Endodermal cell (in vitro differentiated cells): ENCODE measurements around the gene TMEM245. TPM values are rescaled to one million over a fixed set of nuclear protein-coding genes. Genes with fewer than 3 reads are reported as not detected.

Experiments
- DNase-seq: peaks from one replicate; pipeline ENCODE4 v3.0.0-alpha.2; 2017
- H3K27ac ChIP-seq: 2 replicates; pipeline ENCODE4 v1.5.1; 2013; ENCODE audit warnings: mild to moderate bottlenecking, low read depth, low read length, moderate library complexity
- H3K27me3 ChIP-seq: 2 replicates; pipeline ENCODE4 v1.6.1; 2013; ENCODE audit warnings: mild to moderate bottlenecking, low read length, moderate library complexity; ENCODE audit not compliant: insufficient read depth, control insufficient read depth, poor library complexity, severe bottlenecking
- H3K36me3 ChIP-seq: 2 replicates; pipeline ENCODE4 v1.7.0; 2013; ENCODE audit warnings: mild to moderate bottlenecking, low read length, moderate library complexity; ENCODE audit not compliant: control insufficient read depth, insufficient read depth
- H3K4me1 ChIP-seq: one replicate; pipeline ENCODE4 v1.7.0; 2013; ENCODE audit warnings: low read length; ENCODE audit not compliant: control insufficient read depth, insufficient read depth
- H3K4me3 ChIP-seq: 2 replicates; pipeline ENCODE4 v1.5.1; 2013; ENCODE audit warnings: mild to moderate bottlenecking, low read length, moderate library complexity
- H3K9ac ChIP-seq: 2 replicates; pipeline ENCODE4 v1.6.1; 2013; ENCODE audit warnings: mild to moderate bottlenecking, low read length, moderate library complexity; ENCODE audit not compliant: poor library complexity, severe bottlenecking; ENCODE audit errors: extremely low read depth
- H3K9me3 ChIP-seq: 2 replicates; pipeline ENCODE4 v1.6.1; 2013; ENCODE audit warnings: mild to moderate bottlenecking, low read length, moderate library complexity; ENCODE audit not compliant: control insufficient read depth
- H3K27ac Mint-ChIP-seq: 2 replicates; pipeline ENCODE4 v1.8.0; 2020; ENCODE audit warnings: mixed read lengths
- H3K27me3 Mint-ChIP-seq: 2 replicates; pipeline ENCODE4 v1.8.0; 2021; ENCODE audit warnings: mild to moderate bottlenecking, mixed read lengths; ENCODE audit not compliant: insufficient read depth
- H3K36me3 Mint-ChIP-seq: 2 replicates; pipeline ENCODE4 v1.8.0; 2020; ENCODE audit warnings: low read depth, mixed read lengths
- H3K4me1 Mint-ChIP-seq: 2 replicates; pipeline ENCODE4 v1.8.0; 2020; ENCODE audit warnings: mixed read lengths
- H3K4me3 Mint-ChIP-seq: 2 replicates; pipeline ENCODE4 v1.8.0; 2020; ENCODE audit warnings: mild to moderate bottlenecking, moderate library complexity, mixed read lengths
- H3K9me3 Mint-ChIP-seq: 2 replicates; pipeline ENCODE4 v1.8.0; 2020; ENCODE audit warnings: mild to moderate bottlenecking, mixed read lengths
- CTCF ChIP-seq: fragments of 200-600 bp; sonication (generic); conservative IDR thresholded peaks from 2 replicates; pipeline ENCODE4 v1.5.0; 2021; ENCODE audit warnings: antibody characterized with exemption, mild to moderate bottlenecking
- WGBS, 2 experiments: methylation state at CpG; one replicate each; pipeline versions ENCODE4 v1.1.5 to v1.1.7; 2013; ENCODE audit warnings: missing lambda C conversion rate in 2 of 2, mixed read lengths in 1 of 2; ENCODE audit not compliant: insufficient coverage in 1 of 2, insufficient read length in 1 of 2; 5-methylcytosine and 5-hydroxymethylcytosine counted together
- total RNA-seq, 2 donors: library from RNA; stranded (reverse); fragmentation: NEBNext Ultra II Directional in 1 of 2; extraction: Animal tissue kit (Norgen Biotek cat#: 25700) in 1 of 2; gene quantifications; 2 replicates in 1 of 2; 3 replicates in 1 of 2; pipeline ENCODE4 v1.2.1, GENCODE V29; 2021

Gene TMEM245
- total RNA-seq, 2 donors from 2014 or later = 42.8 to 55.0 TPM

DNA sequence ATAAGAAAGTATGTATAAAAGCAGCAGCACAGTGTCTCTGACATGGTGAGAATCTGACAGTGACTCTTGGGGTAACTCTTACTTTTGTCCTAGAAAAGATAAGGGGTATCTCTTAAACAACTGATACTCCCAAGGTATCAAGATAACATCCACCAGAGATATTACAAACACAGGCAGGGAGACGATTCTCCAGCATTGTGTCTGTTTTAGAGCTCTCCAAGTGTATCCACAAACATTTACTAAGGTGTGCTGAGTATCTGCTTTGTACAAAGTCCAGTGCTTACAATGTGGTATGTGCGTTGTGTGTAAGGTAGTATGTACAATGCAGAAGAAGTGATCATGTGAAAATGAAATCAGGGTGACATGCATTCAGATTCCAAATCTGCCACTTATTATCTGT, 4.4 kb upstream of the TMEM245 start:
- no peaks in the 10 kb centered on the region for H3K9me3 ChIP-seq
- no peaks in the 10 kb centered on the region for H3K9me3 Mint-ChIP-seq
- no peak overlapping the region for H3K4me3 ChIP-seq
- no peaks in the 10 kb centered on the region for H3K36me3 ChIP-seq
- no peak overlapping the region for H3K4me3 Mint-ChIP-seq
- TF ChIP-seq CTCF = no peak
- no peak overlapping the region for H3K27ac Mint-ChIP-seq
- peaks cover 10% of the 10 kb centered on the region for H3K27me3 Mint-ChIP-seq
- no peak overlapping the region for H3K9ac ChIP-seq
- no peaks in the 10 kb centered on the region for H3K36me3 Mint-ChIP-seq
- H3K4me1 Mint-ChIP-seq = peaks cover 24% of the 10 kb centered on the region
- 65 to 100% methylated on average over 1 to 2 of the region's 2 CpGs for WGBS, 2 experiments
- peaks cover 8% of the 10 kb centered on the region for H3K4me1 ChIP-seq
- no peak overlapping the region for H3K27ac ChIP-seq
- DNase-seq = no peak
- H3K27me3 ChIP-seq = peaks cover 8% of the 10 kb centered on the region

DNA sequence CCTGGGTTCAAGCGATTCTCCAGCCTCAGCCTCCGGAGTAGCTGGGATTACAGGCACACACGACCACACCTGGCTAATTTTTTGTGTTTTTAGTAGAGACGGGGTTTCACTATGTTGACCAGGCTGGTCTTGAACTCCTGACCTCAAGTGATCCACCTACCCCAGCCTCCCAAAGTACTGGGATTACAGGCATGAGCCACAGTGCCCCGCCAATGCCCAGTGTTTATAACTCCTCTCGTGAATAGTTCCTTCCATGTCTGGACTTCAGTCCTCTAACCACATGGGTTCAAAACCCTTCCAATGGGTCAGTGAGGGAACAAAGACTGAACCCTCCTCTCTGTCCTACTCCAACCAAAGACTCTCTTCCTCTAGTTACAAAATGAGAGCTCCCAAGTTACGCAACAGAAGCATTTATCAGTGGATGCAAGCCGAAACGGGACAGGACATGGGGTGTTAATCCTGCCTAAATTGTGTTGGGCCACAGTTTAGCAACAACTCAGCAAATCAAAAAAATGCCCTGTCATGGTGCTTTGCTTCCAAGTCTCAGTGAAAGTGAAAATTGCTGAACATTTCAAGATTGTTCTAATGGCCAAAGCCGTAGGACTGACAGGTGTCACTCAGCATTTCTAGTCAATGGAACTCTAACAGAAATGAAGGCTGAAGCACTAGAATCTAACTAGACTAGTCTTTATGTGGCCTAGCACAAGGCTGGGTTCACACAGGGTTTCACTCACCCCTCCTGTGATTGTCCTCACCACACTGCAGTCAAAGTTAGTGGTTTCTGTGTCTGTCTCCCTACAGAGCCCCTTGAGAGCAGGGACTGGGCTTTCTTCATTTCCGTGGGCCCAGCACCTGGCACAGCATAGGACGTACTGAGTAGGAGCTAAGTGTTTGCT, 3.2 kb upstream of the TMEM245 start:
- Histone ChIP-seq H3K4me1 (peaks cover 8% of the 10 kb centered on the region), H3K9ac (no peak overlapping the region), H3K4me3 (no peak overlapping the region), H3K36me3 (no peaks in the 10 kb centered on the region), H3K9me3 (no peaks in the 10 kb centered on the region), H3K27me3 (peaks cover 8% of the 10 kb centered on the region), H3K27ac (no peak overlapping the region)
- WGBS, 2 experiments = 91 to 94% methylated on average over 12 of the region's 12 CpGs
- peak; percentile 46 for DNase-seq
- Mint-ChIP-seq H3K27ac (no peak overlapping the region), H3K27me3 (peaks cover 10% of the 10 kb centered on the region), H3K9me3 (no peaks in the 10 kb centered on the region), H3K36me3 (peaks cover under 1% of the 10 kb centered on the region), H3K4me3 (no peak overlapping the region), H3K4me1 (peaks cover 33% of the 10 kb centered on the region)
- TF ChIP-seq CTCF = no peak

DNA sequence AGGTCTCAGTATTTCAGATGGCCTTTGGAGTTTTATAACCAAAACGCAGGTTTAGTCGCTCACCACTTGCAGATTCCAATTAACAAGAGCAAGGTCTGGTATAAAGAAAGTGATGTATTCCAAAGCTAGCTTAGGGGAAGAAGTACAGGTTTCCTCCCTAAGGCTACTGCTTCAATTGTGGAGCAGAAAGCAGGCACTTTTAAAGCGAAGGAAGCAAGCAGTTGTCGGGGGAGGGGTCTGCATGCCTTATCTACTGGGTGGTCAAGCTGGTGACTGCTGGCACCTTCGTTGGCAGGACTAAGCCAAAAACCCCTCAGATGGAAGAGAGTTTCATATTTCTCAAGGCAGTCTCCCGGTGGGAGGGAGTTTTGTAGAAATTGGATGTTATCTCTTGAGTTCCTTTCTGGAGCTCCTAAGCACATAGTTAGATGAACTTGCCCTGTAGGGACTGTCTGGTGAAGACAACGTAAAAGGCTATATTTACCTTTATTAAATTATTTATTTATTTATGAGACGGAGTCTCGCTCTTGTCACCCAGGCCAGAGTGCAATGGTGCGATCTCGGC, 1.6 kb upstream of the TMEM245 start:
- Mint-ChIP-seq H3K4me1 (peaks cover 37% of the 10 kb centered on the region), H3K4me3 (no peak overlapping the region), H3K9me3 (no peaks in the 10 kb centered on the region), H3K27me3 (peaks cover 10% of the 10 kb centered on the region), H3K27ac (no peak overlapping the region), H3K36me3 (peaks cover 9% of the 10 kb centered on the region)
- H3K9me3 ChIP-seq = no peaks in the 10 kb centered on the region
- H3K4me3 ChIP-seq = no peak overlapping the region
- 74 to 81% methylated on average over 9 to 10 of the region's 11 CpGs for WGBS, 2 experiments
- no peak for TF ChIP-seq CTCF
- no peaks in the 10 kb centered on the region for H3K36me3 ChIP-seq
- peaks cover 5% of the 10 kb centered on the region for H3K27me3 ChIP-seq
- H3K4me1 ChIP-seq = peaks cover 13% of the 10 kb centered on the region
- DNase-seq = peak; percentile 67
- H3K27ac ChIP-seq = no peak overlapping the region
- no peak overlapping the region for H3K9ac ChIP-seq
